Measurements from ENCODE around the gene DCC.

Gene DCC

DNA sequence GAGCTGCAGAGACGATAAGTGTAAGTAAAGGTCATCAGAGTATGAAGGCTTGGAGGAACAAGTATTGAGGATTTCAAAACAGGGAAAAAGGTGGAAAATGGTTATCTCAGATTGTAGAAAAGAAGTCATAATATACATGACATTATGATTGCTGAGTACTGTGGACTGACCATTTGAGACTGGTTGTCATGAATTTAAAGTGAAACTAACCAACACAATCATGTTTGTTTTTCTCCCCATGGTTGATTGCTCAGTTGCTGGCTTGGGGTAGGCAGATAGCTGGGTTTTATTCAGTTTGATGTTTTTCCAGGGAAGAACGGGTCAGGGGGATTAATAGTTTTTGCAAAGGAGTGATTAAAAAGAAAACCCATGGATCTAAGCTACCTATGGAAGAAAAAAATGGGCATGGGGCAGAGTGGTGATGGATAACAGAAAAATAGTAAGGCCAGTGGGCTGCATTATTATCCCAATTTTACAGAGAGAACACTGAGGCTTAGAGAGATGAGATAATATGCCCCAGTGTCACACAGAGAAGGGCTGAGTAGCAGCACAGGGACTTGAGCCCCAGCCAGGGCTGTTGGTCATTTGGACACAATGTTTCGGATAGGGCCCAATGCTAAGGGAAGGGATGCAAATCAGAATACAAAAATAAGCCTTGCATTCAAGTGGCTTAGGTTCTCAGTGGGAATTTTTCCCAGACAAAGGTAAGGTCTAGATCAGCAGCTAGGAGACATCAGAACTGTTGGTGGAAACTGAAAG is 885.7 kb downstream of the DCC start:
- DNase-seq (ENCODE audit: low read depth in 2 of 2), result no peak

DNA sequence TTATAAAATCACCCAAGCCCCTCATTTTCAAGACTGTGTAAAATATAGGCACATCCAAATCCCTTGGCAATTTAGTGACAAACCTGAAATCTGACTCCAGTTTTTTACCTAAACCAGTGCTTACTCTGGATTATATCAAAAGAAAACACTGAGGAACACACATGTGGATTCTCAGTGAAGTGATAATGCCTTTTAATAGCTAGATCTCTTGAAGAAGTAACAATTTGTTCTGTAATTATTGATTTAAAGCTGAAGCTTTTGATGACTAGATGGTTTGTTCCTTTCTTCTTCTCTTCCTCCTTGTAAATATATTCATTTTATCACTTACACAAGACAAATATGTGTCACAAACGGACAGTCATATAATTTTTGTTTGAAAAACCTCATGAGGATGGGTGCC is 894.6 kb downstream of the DCC start:
- DNase-seq (ENCODE audit: low read depth in 2 of 2), result no peak

DNA sequence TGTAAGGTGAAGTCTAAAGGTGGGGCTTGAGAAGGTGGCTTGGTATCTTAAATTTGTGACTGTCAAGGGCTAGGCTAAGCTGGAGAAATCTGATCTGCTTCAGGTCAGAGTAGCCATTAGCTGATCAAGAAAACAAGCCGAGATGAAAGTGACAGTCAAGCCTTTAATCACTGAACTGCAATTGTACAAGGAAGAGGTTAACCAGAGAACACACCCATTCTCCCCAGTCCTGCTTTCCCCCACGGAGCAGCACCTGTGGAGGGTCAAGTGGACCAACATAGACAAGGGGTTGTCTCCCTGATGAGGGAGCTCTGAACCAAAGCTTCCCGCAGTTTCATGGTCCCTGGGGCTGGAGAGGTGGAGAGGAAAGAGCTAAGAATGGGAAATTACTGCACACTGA is 901.2 kb downstream of the DCC start:
- no peak for DNase-seq (ENCODE audit: low read depth in 2 of 2)

DNA sequence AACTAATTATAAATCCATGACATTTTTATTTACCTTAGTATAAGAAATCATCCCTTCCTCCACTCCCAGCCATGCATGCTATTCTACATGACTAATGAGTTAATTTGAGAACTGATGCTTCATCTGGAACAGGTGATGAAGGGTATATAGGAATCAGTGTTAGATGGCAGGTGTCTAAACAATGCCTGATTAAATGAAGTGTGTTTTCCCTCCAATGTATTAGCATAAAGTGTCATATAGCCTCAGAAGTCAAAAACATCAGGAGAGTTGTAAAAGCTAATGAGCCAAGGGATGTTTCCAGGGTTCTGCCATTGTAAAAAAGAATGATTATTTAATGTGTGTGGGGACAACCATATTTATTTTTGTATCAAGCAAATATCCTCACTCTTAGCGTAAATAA is 913.8 kb downstream of the DCC start:
- no peak for DNase-seq (ENCODE audit: low read depth in 2 of 2)

DNA sequence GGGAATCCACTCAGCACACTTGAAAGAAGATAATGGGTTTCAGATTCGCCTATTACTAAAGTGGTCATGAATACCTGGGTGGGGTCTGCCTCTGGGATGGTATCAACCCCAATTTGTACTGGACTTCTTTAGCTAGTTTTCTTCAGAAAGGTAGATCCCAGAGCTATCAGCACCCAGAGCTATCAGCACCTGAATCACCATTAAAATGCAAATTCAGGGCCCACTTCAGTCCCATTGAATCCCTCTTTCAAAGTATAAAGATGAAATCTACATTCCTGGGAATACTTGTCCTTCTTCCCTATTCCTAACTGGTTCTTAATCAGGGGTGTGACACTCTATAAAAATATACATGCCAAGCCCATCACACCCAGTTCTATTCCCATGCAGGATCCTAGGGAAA is 914.3 kb downstream of the DCC start:
- no peak for DNase-seq (ENCODE audit: low read depth in 2 of 2)

DNA sequence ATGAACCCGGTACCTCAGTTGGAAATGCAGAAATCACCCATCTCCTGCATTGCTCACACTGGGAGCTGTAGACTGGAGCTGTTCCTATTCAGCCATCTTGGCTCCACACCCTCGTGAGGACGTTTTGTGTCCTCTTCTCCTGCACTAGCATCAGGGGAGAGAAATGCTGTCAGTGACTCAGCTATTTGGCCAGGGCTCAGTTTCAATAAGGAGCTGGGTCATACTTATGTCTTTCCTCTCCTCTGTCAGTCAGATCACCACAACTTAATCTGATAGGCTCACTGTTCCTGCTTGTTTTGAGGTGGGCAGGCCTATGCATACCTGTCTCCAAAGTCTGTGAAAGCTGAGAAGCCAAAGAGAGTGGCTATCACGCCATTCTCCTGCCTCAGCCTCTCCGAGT is 921.2 kb downstream of the DCC start:
- DNase-seq (ENCODE audit: low read depth in 2 of 2), result no peak

DNA sequence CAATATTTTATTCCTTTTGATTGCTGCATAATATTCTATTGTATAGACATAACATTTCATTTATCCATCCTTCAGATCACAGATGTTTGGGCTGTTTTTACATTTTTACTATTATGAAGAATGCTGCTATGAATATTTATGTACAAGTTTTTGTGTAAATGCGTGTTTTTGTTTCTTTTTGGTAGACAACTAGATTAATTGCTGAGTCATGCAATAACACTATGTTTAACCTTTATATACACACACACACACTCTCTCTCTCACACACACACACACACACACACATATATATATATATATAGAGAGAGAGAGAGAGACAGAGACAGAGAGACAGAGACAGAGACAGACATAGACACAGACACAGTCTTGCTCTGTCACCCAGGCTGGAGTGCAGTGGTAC is 926.9 kb downstream of the DCC start:
- no peak for DNase-seq (ENCODE audit: low read depth in 2 of 2)

DNA sequence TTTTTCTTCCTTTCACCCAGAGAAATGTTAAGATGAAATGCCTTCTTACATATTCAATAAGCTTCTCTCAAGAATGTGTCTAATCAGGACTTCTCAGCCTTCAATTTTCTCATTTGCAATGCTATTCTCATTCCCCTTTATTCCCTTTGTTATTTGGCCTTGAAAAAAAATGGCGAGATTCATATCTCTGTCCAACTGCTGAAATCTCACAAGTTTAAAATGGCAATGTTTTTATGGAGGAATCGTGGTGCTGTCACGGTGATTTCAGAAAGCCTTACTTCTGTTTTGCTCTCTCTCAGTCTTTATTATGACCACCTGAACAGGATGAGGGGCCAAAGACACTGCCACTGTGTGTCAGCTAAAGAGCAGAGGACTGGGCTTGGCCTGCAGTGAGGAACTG is 928.5 kb downstream of the DCC start:
- no peak for DNase-seq (ENCODE audit: low read depth in 2 of 2)

DNA sequence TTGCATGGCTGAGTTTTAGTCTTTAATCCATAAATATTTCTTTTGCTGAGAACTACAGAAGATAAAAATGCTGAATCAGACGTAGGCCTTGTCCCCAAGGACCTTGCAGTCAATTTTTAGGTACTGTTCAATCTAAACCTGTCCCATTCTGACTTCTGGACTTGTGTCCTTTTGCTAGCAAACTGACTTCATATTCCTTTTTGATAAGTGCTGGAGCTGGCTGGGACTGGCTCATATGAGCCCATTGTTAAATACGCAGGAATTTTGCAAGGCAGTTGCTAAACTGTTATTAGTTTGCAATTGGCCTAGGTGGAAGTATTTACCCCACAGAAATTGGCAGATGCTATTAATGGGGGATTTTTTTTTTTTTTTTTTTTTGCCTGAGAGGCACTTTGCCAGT is 941.4 kb downstream of the DCC start:
- no peak for DNase-seq (ENCODE audit: low read depth in 2 of 2)

DNA sequence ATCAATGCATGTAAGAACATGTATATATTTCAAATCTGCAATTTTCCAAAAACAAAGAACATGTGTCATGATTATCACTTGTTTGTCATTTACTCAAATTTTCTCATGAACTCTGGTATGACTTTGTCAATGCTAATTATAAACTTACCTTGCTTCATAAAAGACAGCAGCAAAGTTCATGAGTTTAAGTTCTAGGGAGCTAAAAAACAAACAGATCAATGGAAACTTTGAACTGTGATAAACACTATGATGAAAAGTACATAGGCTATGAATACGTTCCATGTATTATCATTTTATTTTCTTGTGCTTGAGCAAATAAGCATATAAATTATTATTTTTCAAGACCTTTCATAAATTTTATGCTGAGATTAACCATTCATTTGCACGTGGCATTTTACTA is 943.7 kb downstream of the DCC start:
- no peak for DNase-seq (ENCODE audit: low read depth in 2 of 2)

DNA sequence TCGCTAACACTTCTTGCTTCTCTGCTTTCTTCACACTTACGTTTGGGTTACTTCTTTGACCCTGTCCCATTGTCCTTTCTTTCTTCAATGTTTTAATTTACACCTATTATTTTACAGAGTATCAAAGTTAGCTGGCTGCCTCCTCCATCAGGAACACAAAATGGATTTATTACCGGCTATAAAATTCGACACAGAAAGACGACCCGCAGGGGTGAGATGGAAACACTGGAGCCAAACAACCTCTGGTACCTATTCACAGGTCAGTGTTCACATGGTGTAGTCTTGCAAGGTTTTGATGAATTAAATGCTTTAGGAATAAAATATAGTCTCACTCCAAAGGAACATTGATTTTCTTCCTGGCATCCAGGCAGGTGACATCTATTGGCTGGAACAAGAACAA is 965.5 kb downstream of the DCC start:
- DNase-seq (ENCODE audit: low read depth in 2 of 2), result no peak

DNA sequence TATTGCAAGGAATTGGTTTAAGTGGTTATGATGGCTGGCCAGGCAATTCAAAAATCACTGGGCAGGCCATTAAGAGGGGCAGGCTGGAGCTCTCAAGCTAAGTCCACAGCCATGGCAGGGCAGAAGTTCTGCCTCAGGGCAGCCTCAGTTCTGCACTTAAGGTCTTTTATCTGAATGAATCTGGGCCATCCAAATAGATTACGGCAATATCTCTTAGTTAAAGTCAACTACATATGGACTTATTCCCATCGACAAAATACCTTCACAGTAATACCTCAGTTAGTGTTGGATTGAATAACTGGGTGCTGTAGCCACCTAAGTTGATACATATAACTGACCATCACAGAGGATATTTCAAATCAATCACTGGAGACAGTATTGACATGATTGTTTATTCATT is 979.6 kb downstream of the DCC start:
- DNase-seq (ENCODE audit: low read depth in 2 of 2), result no peak

DNA sequence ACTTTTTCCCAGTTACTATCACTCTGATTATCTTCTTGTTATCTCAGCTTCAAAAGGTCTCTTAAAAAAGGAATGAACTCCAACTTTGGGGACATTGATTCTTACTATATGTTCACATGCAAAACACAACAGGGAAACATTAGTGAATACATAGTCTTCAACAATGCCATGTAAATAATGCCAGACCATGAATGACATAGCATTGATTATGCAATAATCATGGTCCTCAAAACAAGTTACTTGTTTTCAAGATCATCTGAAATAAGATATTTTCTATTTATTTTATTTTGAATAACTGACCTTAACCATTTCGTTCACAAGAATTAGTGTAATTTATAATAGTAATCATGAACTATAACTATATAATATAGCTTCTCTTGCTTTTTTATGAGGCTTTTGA is 982.2 kb downstream of the DCC start:
- DNase-seq (ENCODE audit: low read depth in 2 of 2), result no peak

DNA sequence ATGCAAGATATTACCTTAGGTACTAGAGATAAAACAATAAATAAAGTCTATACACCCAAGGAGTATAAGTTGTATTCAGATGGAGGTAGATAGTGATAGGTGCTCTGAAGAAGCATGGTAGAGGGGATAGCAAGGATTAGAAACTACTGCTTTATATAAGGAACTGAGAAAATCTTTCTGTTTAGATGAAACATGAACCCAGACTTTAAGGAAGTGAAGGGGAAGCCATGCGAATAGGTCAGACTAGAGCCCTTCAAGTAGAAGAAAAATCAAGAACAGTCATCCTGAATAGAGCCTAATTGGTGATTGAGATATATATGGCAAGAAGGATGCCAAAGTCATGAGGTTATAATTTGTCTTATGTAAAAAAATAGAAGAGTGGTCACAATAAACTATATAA is 984.4 kb downstream of the DCC start:
- no peak for DNase-seq (ENCODE audit: low read depth in 2 of 2)

DNA sequence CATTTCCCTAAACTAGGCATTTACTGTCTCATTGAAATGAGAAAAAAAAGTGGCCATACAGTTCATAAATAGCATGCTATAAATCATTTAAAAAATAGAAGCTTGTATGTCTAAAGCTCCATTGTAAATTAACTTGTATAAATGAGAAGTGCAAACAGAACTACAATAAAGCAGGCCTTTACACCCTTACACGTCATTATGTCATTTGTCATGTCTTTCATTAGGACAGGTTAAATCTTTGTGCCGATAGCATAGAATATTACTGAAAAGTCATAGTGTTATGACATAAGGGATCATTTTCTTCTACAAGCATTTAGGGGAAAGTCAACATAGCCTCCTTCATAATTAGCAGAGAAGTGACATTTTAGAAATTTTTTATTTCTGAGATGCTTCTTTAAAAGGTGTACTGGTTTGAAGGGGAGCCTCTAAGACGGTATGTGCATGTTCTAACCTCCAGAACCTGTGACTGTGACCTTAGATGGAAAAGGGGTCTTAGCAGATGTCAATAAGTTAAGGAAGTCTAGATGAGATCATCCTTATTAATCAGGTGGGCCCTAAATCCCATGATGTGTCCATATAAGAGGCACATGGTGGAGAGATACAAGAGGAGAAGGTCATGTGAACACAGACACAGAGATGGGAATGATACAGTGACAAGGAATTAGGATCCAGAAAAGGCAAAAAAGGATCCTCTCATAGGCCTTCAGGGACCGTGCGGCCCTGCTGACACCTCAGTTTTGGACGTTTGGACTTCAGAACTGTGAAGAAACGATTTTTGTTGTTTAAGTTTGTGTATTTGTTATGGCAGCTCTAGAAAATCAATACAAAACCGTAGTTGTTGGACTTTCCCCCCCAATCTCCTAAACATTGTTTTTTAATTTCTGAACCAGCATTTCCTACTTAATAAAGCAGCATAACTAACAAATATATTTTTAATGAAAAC is 1020.8 kb downstream of the DCC start:
- DNase-seq (ENCODE audit: low read depth in 2 of 2), result no peak

DNA sequence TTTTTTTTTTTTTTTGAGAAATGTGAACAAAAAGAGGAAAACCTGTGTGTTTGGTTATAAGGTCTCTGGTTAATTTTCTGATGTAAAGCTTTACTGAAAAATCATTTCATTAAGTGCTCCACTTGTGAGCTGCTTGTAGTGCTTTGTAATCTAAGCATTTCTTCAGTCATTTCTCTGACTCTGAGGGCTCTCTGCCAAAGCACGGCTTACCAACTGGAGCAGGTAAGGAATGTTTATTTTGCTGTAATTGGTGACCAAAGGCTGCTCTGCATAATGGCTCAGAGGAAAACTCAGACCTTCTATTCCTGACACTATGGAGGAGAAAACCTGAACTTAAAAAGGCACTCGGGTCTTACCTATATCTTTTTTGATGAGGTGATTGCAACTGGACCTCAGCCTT is 1035.6 kb downstream of the DCC start:
- DNase-seq (ENCODE audit: low read depth in 2 of 2), result no peak

DNA sequence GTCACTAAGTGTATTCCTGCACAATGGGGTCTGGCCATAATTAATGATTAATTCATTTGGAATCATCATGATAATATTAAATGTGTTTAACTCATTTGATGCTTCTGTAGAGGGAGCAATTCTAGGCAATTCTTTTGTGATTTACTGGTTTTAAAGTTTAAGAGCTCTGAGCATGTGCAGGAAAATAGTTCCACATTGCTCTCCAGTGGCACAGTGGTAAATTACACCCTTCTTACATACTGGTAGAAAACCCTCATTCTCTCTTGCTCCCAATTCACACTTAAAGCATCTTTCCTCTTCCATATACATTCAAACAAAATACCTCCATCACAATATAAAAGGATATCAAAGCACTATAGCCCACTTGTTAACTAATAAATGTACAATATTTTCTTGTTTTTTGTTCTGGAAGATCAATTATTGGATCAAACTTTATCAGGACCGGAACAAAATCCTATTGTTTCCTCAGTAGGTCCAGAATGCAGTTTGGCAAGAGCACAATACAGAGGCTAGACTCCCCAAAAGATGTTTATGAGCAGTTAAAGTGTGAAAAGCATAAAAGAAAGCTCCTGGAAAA is 1040.2 kb downstream of the DCC start:
- no peak for DNase-seq (ENCODE audit: low read depth in 2 of 2)

DNA sequence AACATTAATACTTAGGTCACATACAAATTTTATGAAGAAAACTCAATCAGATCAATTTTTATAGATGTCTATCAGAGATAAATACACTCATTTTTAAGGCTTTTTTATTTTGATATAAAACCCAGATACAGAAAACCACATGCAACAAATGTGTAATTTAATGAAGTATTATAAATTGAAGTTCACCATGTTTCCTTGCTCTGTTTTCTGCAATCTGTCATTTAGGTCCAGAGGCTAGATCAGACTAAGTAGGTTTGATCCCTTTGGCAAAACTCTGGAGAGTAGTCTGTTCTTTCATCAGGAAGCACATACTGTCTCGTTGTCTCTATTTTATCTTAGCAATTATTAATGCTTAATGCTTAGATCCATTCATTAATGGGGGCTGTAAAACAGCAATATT is 1042.9 kb downstream of the DCC start:
- no peak for DNase-seq (ENCODE audit: low read depth in 2 of 2)

DNA sequence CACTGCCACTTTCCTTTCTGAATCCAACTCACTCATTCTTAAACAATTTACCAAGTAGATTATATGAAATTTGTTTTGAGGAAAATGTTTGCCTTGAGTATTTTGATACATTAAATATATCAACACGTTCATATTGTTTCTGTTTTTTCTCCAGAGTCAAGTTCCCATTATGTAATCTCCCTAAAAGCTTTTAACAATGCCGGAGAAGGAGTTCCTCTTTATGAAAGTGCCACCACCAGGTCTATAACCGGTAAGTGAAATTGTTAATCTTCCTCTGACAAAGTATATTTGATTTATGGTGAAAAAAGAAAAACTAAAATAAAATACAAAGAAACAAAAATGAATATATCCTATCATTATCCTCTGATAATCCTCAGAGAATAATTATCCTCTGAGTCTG is 1045.9 kb downstream of the DCC start:
- no peak for DNase-seq (ENCODE audit: low read depth in 2 of 2)

DNA sequence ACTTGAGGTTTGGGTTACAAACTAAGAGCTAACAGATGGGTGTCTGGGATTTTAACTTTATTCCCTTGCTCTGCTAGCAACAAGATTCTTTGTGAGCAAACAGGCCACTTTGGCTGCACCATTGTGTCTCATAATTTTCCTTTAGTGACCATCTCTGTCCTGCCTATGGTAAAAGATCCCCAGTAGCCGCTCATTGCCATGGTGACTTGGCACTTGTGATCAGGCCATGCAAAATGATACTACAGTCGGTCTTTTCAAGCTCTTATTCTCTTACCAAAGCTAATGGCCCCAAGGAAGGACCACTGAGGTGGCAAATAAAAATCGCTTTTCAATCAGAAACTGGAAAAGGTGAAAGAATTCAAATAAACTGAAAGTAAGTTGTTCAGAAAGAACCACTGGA is 1047.6 kb downstream of the DCC start:
- no peak for DNase-seq (ENCODE audit: low read depth in 2 of 2)

DNA sequence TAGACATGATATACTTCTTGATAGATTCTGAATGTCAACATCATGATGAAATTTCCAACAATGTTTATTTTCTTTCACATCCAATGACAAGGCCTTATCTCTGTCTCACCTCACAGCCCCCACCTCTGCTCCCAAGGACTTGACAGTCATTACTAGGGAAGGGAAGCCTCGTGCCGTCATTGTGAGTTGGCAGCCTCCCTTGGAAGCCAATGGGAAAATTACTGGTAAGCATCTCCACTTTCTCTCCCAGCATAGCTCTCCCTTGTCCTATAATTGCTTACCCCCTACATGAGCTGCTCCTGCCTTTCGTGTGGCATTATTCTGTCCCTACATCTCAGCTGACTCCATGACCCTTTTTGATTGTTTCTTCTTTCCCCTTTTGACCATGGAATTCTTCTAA is 1062.7 kb downstream of the DCC start:
- DNase-seq (ENCODE audit: low read depth in 2 of 2), result no peak

DNA sequence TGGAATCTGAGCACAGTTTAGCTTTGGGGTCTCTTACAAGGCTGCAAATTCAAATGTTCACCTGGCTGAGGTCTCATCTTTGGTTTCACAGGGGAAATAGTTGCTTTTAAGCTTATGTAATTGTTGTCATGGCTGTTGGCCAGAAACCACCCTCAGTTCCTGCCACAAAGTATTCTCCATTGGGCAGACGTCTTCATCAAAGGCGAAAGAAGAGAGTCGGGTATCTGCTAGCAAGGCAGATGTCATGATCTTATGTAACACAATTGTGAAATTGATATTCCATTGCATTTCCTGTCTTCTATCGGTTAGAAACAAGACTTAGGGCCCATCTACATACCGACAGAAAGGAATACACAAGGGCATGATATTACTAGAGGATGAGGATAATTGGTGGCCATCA is 1068.3 kb downstream of the DCC start:
- no peak for DNase-seq (ENCODE audit: low read depth in 2 of 2)

DNA sequence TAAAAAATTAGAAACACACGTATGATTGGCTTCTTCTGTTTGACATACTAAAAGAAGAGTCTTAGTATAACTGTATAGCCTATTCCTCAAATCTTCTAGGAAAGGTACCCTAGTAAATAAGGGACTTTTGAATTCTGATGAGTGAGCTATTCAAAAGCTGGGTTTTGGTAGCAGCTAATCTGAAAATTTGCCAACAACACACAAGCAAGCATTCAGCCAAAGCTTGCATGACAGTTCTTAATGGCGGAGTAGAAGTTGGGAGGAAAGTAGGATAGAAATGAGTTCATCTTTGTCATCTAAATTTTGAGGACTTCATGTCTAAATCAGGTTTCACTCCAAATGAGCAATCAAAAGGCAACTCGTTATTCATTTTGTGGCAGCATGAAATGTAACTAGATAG is 1071.5 kb downstream of the DCC start:
- DNase-seq (ENCODE audit: low read depth in 2 of 2), result no peak
